ENCODE results near the gene EVI5L. TPM values are rescaled to one million over a fixed set of nuclear protein-coding genes. Genes with fewer than 3 reads are reported as not detected.

EVI5L gene
- total RNA-seq, 2 experiments from 2014 or later: 4.8 TPM

GRCh38 chr19:7831452-7831851 is 1.4 kb downstream of the EVI5L start:
- H3K4me1 Mint-ChIP-seq: peaks cover 13% of the 10 kb centered on the region
- peak overlapping the region; percentile 74 for H3K4me3 Mint-ChIP-seq
- DNase-seq: no peak
- H3K9me3 Mint-ChIP-seq: no peaks in the 10 kb centered on the region
- no peaks in the 10 kb centered on the region for H3K36me3 Mint-ChIP-seq
- H3K27ac Mint-ChIP-seq: no peak overlapping the region
- H3K27me3 Mint-ChIP-seq: peaks cover 6% of the 10 kb centered on the region

- Mint-ChIP-seq H3K27ac (no peak overlapping the region), H3K9me3 (no peaks in the 10 kb centered on the region), H3K4me1 (peaks cover 13% of the 10 kb centered on the region), H3K4me3 (peak overlapping the region; percentile 74), H3K27me3 (peaks cover 6% of the 10 kb centered on the region), H3K36me3 (no peaks in the 10 kb centered on the region)
- no peak for DNase-seq
Observed at GRCh38 chr19:7832009-7832408, 2.0 kb downstream of the EVI5L start.

DNA sequence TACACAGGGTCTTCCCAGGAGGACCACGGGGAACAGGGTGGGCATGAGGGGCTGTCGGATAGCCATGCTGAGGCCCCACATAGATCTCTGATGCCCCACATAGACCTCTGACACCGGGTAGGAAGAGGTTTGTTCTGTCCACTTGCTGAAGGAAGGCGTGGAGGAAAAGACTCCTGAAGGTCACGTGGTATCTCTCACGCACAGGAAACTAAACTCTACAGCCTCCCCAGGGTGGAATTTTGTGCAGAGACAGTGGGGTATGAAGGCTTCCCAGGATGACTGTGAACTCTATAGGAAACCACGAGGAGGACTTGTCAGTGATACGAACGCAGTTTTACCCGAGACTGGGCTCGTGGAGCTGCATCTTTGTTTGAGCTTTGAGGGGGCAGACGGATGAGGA is 2.8 kb downstream of the EVI5L start:
- H3K9me3 Mint-ChIP-seq: no peaks in the 10 kb centered on the region
- no peaks in the 10 kb centered on the region for H3K36me3 Mint-ChIP-seq
- no peak for DNase-seq
- H3K4me1 Mint-ChIP-seq: peaks cover 13% of the 10 kb centered on the region
- H3K27me3 Mint-ChIP-seq: peaks cover 6% of the 10 kb centered on the region
- no peak overlapping the region for H3K4me3 Mint-ChIP-seq
- H3K27ac Mint-ChIP-seq: no peak overlapping the region

- H3K4me3 Mint-ChIP-seq: no peak overlapping the region
- no peak for DNase-seq
- no peaks in the 10 kb centered on the region for H3K36me3 Mint-ChIP-seq
- peaks cover 13% of the 10 kb centered on the region for H3K4me1 Mint-ChIP-seq
- peaks cover 6% of the 10 kb centered on the region for H3K27me3 Mint-ChIP-seq
- H3K9me3 Mint-ChIP-seq: no peaks in the 10 kb centered on the region
- H3K27ac Mint-ChIP-seq: no peak overlapping the region
Observed at GRCh38 chr19:7833225-7834099, 3.4 kb downstream of the EVI5L start.

GRCh38 chr19:7839476-7839875 is 9.5 kb downstream of the EVI5L start:
- no peaks in the 10 kb centered on the region for H3K36me3 Mint-ChIP-seq
- no peak overlapping the region for H3K4me3 Mint-ChIP-seq
- H3K4me1 Mint-ChIP-seq: no peaks in the 10 kb centered on the region
- DNase-seq: no peak
- H3K9me3 Mint-ChIP-seq: no peaks in the 10 kb centered on the region
- no peak overlapping the region for H3K27ac Mint-ChIP-seq
- H3K27me3 Mint-ChIP-seq: no peaks in the 10 kb centered on the region

DNA sequence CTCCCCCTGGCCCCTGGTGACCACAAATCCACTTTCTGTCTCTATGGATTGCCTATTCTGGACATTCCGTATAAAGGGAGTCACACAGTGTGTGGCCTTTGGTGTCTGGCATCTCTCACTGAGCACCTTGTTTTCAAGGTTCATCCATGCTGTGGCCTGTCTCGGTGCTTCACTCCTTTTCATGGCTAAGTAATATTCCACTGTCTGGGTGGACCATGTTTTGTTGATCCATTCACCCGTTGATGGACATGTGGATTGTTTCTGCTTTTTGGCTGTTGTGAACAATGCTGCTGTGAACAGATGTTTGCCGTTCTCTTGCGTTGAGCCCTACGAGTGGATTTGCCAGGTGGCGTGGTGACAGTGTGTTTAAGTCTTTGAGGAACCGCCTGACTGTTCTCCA is 10.6 kb downstream of the EVI5L start:
- H3K36me3 Mint-ChIP-seq: no peaks in the 10 kb centered on the region
- no peaks in the 10 kb centered on the region for H3K27me3 Mint-ChIP-seq
- no peaks in the 10 kb centered on the region for H3K9me3 Mint-ChIP-seq
- no peak for DNase-seq
- H3K4me1 Mint-ChIP-seq: no peaks in the 10 kb centered on the region
- H3K27ac Mint-ChIP-seq: no peak overlapping the region
- H3K4me3 Mint-ChIP-seq: no peak overlapping the region

DNA sequence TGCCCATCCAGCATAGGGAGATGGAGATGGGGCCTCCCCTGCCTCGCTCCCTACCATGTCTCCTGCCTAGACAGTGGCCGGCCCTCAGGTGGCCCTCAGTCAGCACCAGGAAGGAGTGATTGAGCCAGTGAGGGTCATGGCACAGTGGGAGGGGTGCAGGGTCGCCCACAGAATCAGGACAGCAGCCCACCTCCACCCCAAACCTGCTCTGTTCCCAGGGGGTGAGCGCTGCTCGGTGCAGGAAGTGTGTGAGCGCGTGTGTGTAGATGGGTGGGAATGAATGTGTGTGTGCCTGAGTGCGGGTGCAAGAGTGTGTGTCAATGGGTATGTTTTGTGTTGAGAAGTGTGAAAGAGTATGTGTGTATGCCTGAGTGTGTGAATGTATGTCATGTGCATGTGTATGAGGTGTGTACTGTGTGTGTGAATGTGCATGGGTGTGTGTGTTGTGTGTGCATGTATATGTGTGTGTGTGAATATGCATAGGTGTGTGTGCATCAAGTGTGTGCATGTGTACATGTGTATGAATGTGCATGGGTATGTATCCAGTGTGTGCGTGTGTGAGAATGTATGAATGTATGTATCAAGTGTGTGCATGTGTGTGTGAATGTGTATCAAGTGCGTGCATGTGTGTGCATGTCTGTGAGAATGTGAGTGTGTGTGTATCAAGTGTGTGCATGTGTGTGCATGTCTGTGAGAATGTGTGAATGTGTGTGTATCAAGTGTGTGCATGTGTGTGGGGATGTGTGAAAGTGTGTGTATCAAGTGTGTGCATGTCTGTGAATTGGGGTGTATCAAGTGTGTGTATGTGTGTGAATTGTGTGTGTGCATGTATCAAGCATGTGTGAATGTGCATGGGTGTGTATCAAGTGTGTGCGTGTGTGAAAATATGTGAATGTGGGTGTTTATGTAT is 12.0 kb downstream of the EVI5L start:
- H3K27me3 Mint-ChIP-seq: no peaks in the 10 kb centered on the region
- no peak for DNase-seq
- H3K4me3 Mint-ChIP-seq: no peak overlapping the region
- no peaks in the 10 kb centered on the region for H3K36me3 Mint-ChIP-seq
- H3K27ac Mint-ChIP-seq: no peak overlapping the region
- H3K4me1 Mint-ChIP-seq: no peaks in the 10 kb centered on the region
- no peaks in the 10 kb centered on the region for H3K9me3 Mint-ChIP-seq

DNA sequence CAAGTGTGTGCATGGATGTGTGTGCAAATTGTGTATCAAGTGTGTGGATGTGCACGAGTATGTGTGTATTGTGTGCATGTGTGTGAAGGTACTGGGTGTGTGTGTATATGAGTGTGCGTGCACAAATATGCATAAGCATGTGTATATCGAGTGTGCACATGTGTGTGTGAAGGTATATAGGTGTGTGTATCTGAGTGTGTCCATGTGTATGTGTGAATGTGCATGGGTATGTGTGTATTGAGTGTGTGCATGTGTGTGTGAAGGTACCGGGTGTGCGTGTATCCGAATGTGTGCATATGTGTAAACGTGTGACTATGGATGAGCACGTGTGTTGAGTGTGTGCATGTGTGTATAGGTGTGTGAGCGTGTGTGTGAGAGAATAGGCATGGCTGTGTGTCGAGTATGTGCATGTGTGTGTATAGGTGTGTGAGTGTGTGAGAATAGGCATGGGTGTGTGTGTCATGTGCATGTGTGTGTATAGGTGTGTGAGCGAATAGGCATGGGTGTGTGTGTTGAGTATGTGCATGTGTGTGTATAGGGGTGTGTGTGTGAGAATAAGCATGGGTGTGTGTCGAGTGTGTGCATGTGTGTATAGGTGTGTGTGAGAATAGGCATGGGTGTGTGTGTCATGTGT is 12.8 kb downstream of the EVI5L start:
- no peaks in the 10 kb centered on the region for H3K27me3 Mint-ChIP-seq
- DNase-seq: no peak
- no peak overlapping the region for H3K27ac Mint-ChIP-seq

DNA sequence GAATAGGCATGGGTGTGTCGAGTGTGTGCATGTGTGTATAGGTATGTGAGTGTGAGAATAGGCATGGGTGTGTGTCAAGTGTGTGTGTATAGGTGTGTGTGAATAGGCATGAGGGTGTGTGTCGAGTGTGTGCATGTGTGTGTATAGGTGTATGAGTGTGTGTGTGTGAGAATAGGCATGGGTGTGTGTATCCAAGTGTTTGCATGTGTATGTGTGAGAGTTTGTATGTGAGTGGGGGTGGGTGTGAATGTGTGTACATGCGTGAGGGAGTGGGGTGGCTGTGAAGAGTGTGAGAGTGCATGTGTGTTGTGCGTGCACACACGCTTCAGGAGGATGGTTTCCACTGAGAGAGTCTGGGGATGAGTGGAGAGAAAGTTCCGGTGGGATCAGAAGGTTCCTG is 13.5 kb downstream of the EVI5L start:
- Mint-ChIP-seq H3K36me3 (no peaks in the 10 kb centered on the region), H3K27ac (no peak overlapping the region), H3K4me3 (no peak overlapping the region), H3K9me3 (no peaks in the 10 kb centered on the region), H3K27me3 (no peaks in the 10 kb centered on the region), H3K4me1 (no peaks in the 10 kb centered on the region)
- DNase-seq: no peak

More for the DNA sequence above, 12.8 kb downstream of the EVI5L start:
- Mint-ChIP-seq H3K4me1 (no peaks in the 10 kb centered on the region), H3K36me3 (no peaks in the 10 kb centered on the region), H3K4me3 (no peak overlapping the region), H3K9me3 (no peaks in the 10 kb centered on the region)

GRCh38 chr19:7844405-7844804 is 14.4 kb downstream of the EVI5L start:
- no peak for DNase-seq
- no peaks in the 10 kb centered on the region for H3K27me3 Mint-ChIP-seq
- H3K4me3 Mint-ChIP-seq: no peak overlapping the region
- no peak overlapping the region for H3K27ac Mint-ChIP-seq
- no peaks in the 10 kb centered on the region for H3K36me3 Mint-ChIP-seq
- no peaks in the 10 kb centered on the region for H3K4me1 Mint-ChIP-seq
- no peaks in the 10 kb centered on the region for H3K9me3 Mint-ChIP-seq

DNA sequence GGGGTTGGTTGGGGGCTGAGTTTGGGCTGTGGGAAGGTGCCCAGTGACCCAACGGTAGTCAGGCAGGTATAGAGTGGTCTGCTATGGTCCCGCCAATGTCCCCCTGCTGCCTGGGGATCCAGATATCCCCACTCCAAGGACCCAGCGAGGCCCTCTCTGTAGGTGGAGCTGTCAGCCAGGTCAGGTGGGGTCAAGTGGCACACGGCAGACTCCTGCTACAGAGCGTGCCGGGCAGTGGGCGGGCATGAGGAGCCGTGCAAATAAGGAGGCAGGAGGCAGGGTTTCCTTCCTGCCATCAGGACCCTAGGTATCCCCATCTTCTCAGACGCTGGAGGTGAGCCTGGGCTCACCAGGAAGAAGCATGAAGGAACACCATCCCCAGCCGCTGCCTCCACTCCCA is 14.9 kb downstream of the EVI5L start:
- H3K9me3 Mint-ChIP-seq: no peaks in the 10 kb centered on the region
- H3K36me3 Mint-ChIP-seq: no peaks in the 10 kb centered on the region
- no peaks in the 10 kb centered on the region for H3K4me1 Mint-ChIP-seq
- H3K4me3 Mint-ChIP-seq: no peak overlapping the region
- H3K27ac Mint-ChIP-seq: no peak overlapping the region
- no peak for DNase-seq
- H3K27me3 Mint-ChIP-seq: no peaks in the 10 kb centered on the region

DNA sequence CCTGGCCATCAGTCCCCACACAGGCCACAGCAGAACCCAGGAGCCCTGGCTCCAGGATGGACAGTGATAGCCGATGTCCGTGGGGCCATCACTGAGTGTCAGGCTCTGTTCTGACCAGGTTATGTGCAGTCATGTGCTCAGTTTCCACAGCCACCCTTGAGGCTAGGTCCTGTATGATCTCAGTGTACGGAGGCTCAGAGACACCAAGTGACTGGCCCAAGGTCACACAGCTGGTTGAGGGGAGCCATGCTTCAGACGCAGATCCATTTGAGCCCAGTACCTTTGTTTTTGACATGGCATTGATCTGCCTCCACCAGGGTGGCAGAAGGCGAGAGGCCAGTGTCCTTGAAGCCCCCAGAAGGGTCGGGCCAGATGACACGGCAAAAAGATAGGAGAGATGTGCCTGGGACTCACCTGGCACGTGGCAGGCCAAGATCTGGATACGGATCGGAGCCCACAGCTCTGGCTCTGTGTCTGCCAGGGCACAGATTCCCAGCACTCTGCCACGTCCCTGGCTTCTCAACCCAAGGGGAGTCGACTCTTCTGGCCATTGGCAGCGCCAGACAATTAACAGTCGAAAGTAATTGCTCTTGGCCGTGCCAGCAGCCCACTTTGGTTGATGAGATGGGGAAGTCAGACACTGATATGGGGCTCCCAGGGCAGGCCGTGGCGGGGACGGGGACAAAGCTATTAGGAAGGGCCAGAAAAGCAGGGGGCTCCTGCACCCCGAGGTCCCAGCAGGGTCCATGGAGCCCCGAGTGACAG is 15.6 kb downstream of the EVI5L start:
- Mint-ChIP-seq H3K4me3 (no peak overlapping the region), H3K27me3 (no peaks in the 10 kb centered on the region), H3K36me3 (no peaks in the 10 kb centered on the region)

DNA sequence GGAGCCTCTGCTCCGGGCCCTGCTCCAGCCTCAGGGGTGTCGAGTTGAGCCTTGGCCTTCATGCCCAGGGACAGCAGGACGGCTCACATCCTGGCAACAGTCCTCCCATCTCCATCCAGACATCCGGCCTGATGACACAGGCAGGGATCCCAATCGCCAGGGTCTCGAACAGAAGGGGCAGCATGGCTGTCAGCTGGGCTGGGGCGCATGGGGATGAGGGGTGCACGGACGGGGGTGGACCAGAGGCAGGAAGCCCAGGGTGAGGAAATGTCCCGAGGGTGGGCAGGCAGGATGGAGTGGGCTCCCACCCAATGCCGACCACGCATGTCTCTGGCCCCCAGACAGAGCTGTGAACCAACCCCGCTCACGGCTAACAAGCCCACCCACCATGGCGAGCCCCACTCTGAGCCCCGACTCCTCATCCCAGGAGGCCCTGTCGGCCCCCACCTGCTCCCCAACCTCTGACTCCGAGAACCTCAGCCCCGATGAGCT is 16.2 kb downstream of the EVI5L start:
- H3K9me3 Mint-ChIP-seq: no peaks in the 10 kb centered on the region
- DNase-seq: no peak
- no peak overlapping the region for H3K27ac Mint-ChIP-seq
- H3K4me1 Mint-ChIP-seq: no peaks in the 10 kb centered on the region
- no peaks in the 10 kb centered on the region for H3K27me3 Mint-ChIP-seq
- H3K36me3 Mint-ChIP-seq: no peaks in the 10 kb centered on the region
- no peak overlapping the region for H3K4me3 Mint-ChIP-seq

More for the DNA sequence above, 15.6 kb downstream of the EVI5L start:
- Mint-ChIP-seq H3K27ac (no peak overlapping the region), H3K4me1 (no peaks in the 10 kb centered on the region), H3K9me3 (no peaks in the 10 kb centered on the region)
- no peak for DNase-seq

DNA sequence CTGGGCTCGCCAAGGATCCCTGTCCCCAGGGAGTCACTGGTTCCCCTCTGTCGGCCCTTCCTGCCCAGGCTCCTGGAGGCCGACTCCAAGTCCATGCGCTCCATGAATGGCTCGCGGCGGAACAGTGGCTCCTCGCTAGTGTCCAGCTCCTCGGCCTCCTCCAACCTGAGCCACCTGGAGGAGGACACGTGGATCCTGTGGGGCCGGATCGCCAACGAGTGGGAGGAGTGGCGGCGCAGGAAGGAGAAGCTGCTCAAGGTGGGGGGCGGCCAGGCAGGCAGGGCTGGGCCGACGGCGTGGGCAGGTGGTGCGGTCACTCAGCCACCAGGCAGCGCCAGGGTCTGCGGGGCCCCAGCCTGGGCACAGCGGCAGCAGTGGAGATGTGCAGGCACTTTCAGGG is 17.6 kb downstream of the EVI5L start:
- DNase-seq: no peak
- Mint-ChIP-seq H3K4me1 (no peaks in the 10 kb centered on the region), H3K4me3 (no peak overlapping the region), H3K27ac (no peak overlapping the region), H3K9me3 (no peaks in the 10 kb centered on the region), H3K27me3 (no peaks in the 10 kb centered on the region), H3K36me3 (no peaks in the 10 kb centered on the region)

Data from activated naive CD8-positive, alpha-beta T cell treated with anti-CD3 and anti-CD28 coated beads for 36 hours (primary cell).